Uterine smooth muscle cell (primary cell): ENCODE results near the gene C4BPA. TPM values are rescaled to one million over a fixed set of nuclear protein-coding genes. Genes with fewer than 3 reads are reported as not detected.

Source experiments
- total RNA-seq: library from RNA; depleted of rRNA; stranded (reverse); fragments of >200 nt; gene quantifications from 2 replicates; pipeline ENCODE4 v1.2.3, GENCODE V29; 2014

C4BPA gene
- not detected in 2 replicates for total RNA-seq

DNA sequence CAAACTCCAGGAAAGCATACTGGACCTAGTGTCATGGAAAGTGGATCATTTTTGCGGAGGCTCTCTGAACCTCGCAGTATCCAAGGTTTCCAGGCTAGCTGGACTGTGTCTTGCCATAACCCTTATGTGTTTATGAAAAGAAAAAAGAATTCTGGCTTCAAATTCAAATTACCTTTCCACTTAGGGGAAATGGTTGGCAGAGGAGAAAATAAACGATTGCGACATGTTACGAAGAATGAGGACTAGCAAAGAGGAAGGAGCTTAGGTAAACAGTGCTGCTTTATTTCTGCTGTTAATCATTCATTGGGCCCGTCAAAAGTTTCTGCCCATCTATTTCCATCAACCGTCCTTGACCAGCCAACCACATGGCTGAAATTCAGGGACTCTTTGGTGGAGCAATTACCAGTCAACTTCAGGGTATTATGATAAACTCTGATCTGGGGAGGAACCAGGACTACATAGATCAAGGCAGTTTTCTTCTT is at the start of gene C4BPA:
C4BPA (plus strand) TSS at position 342 of the 482 bp plus-strand sequence. CDS start 8,793 bp downstream, outside the sequence.

DNA sequence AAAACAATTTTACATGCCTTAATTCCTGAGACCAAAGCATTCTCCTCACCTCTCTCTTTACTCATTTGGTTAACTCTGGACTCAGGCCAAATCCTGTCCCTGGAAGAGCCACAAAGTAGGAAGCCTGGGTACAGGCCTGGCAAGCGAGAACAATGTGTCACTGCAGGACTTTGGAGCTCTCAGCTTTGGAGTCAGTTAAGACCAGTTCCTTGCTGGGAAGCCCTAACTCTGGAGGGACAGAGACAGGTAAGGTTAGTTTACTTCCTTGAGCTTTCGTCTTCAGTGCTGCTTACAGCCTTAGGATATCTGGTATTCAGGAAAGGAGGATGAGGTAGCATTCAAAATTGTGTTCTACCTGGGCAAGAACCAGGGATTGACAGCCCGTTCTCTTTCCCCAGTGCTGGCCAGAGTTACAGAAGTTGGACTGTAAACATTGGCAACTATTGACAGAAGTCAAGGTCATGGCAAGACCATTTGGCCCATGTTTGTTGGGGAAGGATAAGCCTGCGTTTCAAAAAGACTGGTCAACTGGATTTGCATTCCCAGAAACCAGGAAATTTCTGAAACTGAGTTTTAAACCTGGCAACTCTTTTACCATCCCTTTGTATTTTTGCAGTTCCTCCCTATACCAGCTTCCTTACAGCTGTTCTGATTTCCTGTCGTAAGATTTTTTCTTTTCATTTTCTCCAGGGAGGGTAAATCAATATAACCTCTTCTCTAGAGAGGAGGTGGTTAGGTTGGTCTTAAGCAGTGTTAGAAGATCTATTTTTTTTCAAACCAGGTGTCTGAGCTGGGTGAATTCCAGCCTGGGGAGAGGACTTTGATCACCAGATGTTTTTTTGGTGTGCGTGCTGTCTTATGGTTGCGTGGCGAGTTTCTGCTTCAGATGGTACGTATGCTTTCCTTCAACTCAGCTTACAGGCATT is 15.1 kb upstream of the C4BPA start, which contains the start of gene C4BPB:
C4BPB (plus strand) TSS at position 160 of the 926 bp plus-strand sequence; CDS start at position 832, 672 bp downstream.

Other genes starting within 250 kb of the C4BPA start
- 0.12 TPM in 1 of 2 replicates, not detected in the other for gene IL20, start 238.6 kb upstream of the C4BPA start, total RNA-seq
- 2.9 and 3.1 TPM in 2 replicates for gene IL24, start 206.8 kb upstream of the C4BPA start, total RNA-seq
- 0.11 and 0.37 TPM in 2 replicates for gene FCMR, start 182.3 kb upstream of the C4BPA start, total RNA-seq
- not detected in 2 replicates for gene PIGR, start 157.8 kb upstream of the C4BPA start, total RNA-seq
- gene FCAMR, start 133.8 kb upstream of the C4BPA start, total RNA-seq, result not detected in 2 replicates
- gene C1orf116, start 71.5 kb upstream of the C4BPA start, total RNA-seq, result under 0.01 TPM in 2 replicates
- 9.1 and 10.5 TPM in 2 replicates for gene YOD1, start 53.0 kb upstream of the C4BPA start, total RNA-seq
- 5.6 and 11.0 TPM in 2 replicates for gene PFKFB2, start 51.0 kb upstream of the C4BPA start, total RNA-seq
- gene C4BPB, start 15.4 kb upstream of the C4BPA start, total RNA-seq, result not detected in 2 replicates
- 28.0 and 41.2 TPM in 2 replicates for gene CD55, start 217.4 kb downstream of the C4BPA start, total RNA-seq